HG03025 (cell line): ENCODE data around the gene TMEM108.

Source experiments
- ATAC-seq: cut with Tn5 transposase; IDR thresholded peaks from one replicate; pipeline ENCODE4 v1.9.1; 2021; ENCODE audit warnings: mild to moderate bottlenecking, moderate library complexity; ENCODE audit not compliant: unreplicated experiment, low FRiP score

Gene TMEM108

DNA sequence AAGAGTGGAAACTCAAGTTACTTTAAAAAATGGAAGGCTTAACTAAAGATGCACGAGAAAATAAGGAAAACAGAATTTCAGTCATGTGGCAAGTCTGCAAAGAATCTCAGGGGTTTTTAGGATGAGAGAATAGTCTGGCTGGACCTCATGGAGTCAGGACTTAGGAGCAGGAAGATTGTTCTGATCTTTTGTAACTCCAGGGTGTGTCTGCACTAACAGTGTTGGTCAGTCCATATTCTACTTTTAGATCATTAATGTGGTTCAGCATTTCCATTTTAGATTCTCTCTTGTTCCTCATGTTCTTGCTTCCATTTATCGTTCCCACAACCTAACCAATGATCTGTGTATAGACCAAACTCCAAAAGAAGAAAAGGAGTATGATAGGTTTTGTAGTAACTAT, 15.3 kb downstream of the TMEM108 start:
- ATAC-seq: no peak

DNA sequence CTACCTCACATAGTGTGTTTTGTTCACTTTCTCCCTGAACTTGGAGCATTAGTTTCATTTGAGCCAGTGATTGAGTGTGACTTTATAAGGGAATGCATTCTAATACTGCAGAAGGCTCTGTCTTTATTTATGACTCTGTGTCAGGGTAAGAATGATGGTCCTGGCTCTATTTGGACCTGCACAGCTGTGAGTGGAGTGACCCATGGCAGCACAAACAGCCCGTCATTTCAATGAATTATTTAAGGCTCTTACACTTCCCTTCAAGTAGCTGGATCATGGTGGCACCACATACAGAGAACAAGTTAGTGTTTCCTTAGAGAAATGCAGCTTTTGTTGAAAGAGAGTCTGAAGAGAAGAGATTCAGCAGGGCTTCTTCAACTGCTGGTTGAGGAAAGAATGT, 16.4 kb downstream of the TMEM108 start:
- no peak for ATAC-seq

DNA sequence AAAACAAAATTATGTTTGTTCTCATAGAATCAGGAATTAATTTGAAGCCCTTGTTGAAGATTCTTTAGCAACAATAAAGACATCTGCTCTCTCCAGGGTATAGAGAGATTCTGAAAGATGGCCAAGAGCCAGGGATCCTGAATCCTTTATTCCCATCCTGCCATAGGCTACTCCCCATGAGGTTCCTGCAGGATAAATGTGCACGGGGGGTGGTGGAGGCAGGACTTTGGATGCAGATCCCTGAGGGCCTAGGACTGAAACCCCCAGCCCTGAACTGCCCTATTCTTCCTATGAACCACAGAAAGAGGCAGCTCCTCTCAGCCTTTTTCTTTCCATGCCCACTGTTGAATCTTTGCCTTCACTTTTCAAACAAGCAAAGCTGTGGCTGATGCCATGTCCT, 17.1 kb downstream of the TMEM108 start:
- no peak for ATAC-seq

DNA sequence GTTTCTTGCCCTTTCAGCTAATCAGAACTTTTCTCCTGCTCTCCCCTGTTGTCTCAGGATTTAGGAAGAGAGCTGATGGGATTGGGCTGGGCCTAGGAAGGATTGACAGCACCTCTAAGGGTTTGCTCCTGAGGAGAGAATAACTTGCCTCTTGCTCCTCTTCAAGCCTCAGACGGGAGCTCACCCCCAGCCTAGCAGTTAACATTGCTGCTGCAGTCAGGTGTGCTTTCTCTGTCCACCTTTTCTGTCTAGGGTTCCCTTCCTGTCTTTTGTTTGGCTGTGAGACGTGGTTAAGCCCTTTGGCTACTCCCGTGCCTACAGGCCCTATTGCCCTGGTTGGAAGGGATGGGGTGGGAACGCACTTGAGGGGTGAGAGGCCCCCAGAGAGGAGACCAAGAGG, 20.1 kb downstream of the TMEM108 start:
- no peak for ATAC-seq

DNA sequence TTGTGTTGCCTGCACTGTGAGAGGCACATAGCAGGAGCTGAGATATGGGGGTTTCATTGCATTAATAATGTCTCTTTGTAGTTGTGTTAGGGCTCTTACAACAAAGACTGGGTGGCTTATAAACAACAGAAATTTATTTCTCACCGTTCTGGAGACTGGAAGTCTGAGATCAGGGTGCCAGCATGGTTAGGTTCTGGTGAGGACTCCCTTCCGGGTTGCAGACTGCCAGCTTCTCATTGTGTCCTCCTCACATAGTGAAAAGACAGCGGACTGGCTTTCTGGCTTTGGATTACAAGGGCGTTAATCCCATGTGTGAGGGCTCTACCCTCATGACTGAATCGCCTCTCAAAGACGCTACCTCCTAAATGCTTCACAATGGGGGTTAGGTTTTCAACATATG, 20.6 kb downstream of the TMEM108 start:
- no peak for ATAC-seq

DNA sequence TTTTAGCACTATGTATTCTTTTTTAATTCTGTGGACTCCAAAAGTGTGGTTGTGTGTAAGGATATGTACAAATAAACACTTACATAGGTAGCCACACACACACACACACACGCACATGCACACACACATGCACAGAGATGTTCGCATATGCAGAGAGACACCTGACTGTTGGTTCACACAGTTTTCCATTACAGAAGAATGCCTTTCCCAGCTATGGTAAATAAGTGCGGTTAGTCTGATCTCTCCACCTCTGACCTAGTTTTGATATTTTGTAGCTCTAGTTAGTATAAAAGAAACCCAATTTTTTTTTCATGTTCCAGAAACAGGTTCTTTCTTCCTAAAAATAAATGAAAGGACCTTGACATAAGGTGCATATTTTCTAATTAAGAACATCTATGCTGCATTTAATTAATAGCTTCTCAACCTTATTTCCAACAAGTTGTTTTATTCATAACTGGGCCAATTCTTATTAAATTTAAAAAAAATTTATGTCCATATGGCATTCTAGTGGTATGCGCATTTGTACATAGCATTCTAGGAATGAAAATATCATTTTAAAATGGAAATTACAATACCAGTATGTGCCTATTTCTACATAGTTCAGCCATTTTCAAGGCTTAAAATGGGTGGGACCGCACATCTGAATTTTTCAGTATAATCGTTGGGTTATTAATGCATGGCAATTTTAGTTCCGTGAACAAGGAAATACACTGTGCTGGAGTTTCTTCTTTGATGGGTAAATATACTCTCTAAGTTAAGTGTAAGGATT, 27.2 kb downstream of the TMEM108 start:
- ATAC-seq: no peak

DNA sequence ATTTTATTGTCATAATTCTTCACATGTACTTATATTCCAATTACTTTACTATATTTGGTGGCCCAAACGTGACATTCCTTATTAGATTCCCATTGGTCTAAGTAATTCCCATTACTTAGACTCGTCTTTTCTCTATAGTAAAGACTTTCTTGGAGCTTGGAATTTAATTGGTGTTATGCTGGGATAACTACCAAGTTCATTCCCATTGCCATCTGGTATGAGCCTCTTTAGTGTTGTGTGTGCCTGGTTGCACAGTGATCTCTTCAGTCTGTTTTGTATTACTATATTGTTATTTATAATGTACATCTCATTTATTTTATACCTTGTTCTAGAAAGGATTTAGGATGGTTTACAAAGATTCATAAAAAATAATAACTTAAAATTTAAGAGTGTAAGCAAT, 27.8 kb downstream of the TMEM108 start:
- ATAC-seq: no peak

DNA sequence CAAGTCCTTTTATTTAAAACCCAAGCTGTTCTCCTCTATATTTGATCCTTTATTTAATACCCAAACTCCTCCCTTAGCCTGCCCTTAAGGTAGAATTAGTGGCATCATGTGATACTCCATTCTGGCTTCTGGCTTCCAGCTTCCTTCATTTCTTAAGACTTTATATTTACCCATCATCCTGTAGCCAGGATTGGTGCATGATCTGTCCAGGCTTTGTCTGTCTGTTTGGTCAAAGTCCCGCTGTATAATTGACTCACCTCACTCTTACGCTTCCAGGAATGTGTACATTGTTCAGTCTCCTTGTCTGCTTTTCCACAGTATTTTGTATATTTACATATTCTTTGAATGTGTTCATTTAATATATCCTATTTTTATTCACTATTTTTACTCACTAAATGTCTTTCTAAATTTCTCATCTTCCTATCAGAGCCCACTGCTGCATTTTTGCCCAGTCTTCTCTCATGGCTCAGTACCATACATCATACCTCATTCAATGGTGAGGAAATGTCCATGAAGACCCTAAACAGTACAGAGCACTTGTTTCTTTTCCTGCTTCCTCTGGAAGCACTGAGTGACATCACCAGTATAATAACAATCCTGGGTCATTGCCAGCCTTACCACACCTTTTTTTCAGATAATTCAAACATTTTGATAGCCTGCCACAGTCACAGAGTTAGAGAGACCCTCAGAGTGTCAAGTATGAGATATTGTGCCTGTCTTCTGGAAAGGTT, 31.5 kb downstream of the TMEM108 start:
- ATAC-seq: no peak

DNA sequence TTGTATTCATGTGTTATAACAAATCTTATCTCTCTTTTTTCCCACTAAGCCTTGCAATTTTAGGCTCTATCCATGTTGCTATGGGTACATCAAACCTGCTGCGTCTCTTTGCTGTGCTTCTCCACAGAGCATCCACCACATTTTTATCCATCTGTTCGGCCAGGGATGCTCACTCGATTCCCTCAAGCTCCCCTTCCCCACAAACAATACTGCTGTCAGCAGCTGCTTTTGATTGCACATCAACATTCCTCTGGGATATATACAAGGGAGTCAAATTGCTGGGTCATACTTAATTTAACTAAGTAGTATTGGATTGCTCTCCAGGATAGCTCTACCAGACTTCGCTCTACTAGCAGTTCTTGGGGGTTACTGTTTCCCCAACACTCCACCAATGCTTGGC, 36.8 kb downstream of the TMEM108 start:
- ATAC-seq: no peak

DNA sequence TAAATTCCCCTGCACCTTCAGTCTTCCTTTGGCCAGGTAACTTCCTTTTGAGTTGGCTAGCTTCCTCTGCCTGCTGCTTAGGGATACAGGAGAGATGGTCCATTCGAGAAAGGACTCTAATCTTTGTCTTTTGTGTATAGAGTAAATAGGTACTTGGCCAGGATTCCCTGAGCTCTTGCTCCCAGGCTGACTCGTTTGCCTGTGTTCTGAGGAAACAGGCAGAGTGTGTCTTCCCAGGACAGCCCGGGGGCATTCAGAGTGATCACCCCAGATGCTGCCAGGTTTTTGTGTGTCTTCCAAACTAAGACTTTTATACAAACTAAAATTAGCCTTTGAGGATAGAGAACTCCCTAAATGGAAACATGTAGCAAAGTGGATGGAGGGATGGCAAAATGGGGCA, 39.5 kb downstream of the TMEM108 start:
- ATAC-seq: no peak

DNA sequence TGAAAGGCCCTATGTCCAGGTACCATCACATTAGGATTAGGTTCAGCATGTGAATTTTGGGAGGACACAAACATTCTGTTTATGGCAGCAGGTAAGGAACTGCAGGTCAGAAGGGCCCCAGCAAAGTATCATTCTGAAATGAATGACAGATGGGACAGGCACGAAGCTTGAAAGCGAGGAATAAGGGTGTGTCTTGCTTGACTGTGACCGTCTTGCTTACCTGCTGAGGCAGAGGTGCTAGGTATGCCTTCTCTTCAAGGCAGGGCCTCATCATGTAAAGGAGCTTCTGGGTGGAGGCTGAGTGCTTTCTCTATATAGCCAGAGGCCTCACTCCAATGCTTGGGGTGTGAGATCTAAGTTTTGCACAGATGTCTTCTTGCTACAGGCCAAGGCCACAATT, 41.4 kb downstream of the TMEM108 start:
- no peak for ATAC-seq

DNA sequence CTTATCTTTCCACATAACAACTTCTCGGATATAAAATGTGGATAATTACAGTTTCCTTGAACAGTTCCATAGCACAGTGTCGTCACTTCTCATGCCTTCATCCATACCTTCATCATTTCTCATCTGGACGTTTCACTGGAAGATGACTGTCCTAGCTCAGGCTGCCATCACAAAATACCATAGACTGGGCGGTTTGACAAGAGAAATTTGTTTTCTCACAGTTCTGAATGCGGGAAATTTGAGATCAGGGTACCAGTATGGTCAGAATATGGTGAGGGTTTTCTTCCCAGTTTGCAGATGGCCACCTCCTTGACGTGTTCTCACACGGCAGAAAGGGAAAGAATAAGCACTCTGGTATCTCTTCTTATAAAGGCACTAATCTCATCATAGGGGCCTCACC, 42.8 kb downstream of the TMEM108 start:
- no peak for ATAC-seq

DNA sequence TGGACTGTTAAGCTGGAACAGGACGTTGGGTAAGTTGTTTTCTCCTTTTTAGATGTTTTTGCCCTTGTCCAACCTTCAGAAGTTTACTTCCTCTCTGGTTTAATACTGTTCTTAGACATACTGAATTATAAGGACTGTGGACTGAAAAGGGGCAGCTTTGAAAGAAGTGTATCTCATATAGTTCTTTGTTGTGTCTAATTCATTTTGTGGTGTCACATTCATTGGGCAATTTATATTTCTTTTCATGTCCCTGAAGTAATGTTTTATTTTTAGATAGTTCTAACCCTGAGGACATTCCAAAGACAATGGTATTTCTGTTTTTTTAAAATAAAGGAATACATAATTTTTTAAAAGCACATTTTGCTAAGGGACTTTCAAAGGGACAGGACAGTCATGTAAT, 45.2 kb downstream of the TMEM108 start:
- ATAC-seq: no peak

DNA sequence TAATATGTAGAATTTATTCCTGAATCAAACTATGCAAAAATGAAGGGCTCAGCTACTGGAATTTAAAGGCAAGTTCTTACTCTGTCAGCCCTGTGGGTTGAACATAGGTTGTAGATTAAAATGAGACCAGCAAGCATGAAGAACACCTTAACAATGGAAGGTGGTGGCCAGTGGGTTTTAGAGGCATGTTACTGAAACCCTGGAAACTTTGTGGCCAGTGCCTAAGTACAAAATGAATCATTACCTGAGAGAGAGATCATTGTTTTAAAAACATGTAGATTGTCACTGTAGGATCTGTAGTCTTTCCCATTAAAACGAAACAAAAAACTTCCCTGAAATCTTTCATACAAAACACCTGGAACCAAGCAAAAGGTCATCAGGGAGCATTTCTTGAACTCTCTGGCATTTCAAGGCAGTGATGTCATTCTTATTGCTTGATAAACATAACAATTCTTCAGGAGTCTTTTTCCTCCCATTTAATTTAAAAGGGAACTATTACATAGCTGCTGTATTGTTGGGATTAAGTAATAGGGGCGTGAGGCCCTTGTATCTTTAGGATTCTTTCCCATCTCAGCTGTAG, 51.8 kb downstream of the TMEM108 start:
- ATAC-seq: no peak

DNA sequence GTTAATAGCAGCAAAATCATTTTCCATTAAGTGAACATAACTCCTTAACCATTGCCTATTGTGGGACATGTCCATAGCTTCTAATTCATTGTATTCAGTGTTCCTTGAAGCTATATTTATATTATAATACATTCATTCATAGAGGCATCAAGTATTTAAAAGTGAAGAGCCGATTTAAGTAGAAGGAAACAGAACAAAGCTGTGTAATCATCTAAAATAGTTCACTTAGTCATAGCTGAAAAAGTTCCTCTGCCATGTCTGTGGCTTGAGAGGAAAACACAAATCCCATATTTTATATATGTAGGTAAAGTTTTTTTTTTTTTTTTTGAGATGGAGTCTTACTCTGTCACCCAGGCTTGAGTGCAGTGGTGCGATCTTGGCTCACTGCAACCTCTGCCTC, 54.5 kb downstream of the TMEM108 start:
- ATAC-seq: no peak

DNA sequence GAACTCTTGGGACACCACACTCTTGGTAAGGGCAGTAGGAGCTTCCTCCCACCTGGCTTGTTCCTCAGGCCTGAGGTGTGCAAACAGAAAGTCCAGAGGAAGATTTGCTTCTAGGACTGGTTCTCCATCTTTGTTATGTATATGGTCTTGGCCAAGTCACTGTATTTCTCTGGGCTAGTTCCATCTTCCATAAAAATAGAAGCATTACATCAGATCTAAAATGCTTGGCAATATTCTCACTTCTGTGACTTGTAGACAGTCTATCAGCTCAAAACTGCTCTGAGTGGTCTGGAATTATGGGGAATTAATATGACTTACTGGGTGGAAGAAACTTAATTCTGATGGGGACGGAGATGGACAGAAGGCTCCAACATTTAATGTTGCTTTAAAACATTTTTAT, 55.2 kb downstream of the TMEM108 start:
- no peak for ATAC-seq

DNA sequence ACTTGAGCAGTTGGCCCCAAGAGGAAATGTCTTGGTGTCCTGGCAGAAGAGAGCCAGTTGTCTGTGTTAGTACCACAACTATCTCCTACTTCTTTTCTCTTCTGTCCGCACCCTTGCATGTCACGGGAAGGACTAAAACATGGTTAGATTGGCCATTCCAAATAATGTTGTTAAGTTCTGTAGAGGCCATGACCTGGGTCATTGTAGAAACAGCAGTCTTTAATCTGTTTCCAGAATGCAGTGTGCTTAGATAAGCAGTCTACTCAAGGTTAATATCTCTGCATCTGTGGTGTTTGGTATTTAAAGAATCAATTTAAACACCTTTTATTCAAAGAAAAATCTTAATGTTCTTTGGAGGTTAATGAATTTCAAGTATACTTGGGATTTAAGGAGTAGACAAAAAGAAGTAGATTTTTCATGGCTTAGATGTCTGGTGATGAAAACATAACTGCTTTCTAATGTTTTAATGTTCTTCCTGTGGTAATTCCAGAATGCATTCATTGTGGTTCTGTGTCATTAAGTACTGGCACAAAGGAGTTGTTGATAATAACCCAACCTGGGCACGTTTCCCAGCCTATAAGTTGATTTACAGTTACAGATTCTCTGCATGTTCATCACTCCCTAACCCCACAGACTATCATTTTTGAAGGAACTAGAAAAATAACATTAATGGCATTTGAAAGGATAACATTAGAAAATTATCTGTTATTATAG, 58.9 kb downstream of the TMEM108 start:
- no peak for ATAC-seq

DNA sequence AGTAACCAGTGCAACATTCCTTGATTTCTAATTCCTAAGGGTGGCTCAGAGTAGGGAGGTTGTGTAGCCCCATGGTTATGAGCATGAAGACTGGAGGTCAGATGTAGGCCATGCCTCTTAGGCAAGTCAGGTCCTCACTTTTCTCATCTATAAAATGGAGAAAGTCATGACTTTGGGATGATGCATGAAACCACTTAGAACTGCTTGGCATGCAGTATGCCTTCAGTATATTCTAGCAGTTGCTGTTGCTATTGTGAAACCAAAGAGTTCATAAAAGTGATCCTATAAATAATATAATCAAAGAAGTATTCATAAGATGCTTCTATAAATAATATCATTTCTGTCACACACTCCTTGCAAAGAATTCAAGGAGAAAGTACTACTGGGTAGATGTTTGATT, 65.5 kb downstream of the TMEM108 start:
- ATAC-seq: no peak

DNA sequence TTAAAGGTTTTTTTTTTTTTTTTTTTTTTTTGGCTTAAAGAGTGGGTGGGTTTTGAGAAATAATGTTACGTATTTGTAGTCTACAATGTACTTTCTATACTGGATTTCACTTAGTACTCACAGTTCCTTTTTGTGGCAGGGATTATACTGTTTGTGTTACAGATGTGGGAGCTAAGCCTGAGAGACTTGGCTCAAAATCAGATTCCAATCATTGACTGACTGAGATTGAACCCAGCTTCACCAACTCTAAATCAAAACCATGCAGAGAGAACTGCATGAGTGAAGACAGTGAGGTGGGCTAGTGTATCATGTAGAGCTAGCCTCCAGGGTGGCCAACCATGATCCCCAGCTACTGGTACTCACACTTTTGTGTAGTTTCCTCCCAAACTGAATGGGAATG, 68.0 kb downstream of the TMEM108 start:
- no peak for ATAC-seq

DNA sequence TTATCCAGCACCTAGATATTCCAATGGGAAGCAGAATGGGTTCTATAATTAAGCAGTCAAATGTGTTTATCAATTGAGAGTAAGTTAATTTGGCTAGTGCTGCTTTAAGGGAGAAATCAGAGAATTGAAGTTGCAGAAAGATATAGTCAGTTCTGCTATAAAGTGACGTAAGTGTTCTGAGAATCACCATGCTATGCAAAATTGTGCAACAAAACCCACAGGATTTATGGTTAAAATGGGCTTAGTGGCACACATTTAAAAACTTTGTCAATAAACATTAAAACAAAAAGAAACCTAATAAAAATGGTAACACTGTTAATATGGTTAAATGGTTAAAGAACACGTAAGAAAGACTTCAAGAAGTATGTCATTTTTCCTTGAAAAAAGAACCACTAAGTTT, 74.5 kb downstream of the TMEM108 start:
- no peak for ATAC-seq

DNA sequence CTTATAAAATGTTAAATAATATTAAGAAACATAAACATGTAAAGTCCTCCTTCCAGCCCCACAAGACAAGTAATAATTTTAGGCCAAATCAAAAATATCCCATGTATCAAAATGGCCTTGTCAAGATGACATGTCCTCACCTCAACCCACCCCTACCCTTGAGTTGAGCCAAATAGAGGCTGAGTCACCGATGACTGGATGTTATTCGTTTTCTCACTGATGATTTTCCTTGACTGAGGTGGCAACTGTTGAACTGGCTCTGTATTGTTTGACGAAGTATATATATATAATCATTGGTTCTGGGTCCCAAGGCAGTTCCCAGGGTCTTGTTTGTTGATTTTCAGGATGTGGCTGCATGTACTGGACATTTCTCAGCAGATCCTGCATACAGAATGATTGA, 75.3 kb downstream of the TMEM108 start:
- no peak for ATAC-seq
